Measurements from ENCODE around the gene HYAL3. TPM values are rescaled to one million over a fixed set of nuclear protein-coding genes. Genes with fewer than 3 reads are reported as not detected.
A peak's percentile ranks its signal among the peaks of the same experiment; 100 is the strongest.

HYAL3 gene
- total RNA-seq = 1.3 TPM
- long read RNA-seq, partial matches to known transcripts = 0 of 4 reads
- long read RNA-seq, other reads (novel, unspliced or antisense) = 3 of 4 reads

- intact Hi-C loops (cut with DNase I) = no loop called here
- DNase-seq (ENCODE audit: low spot score) = peak; percentile 100
Measured at GRCh38 chr3:50298836-50299637, at the start of gene HYAL3, which contains the start of gene NAA80. TSS of gene HYAL3 (minus strand) at chr3:50299405. CDS start at chr3:50295602, 3,803 bp downstream. TSS of gene NAA80 (minus strand) at chr3:50299405. CDS start at chr3:50297463, 1,942 bp downstream.

- no peak for DNase-seq (ENCODE audit: low spot score)
- intact Hi-C loops (cut with DNase I) = loop anchor here (2.0 kb wide), 1 partner anchor 196 kb away; no protein-coding TSS in a partner anchor
Measured at GRCh38 chr3:50347187-50347813, 48.1 kb upstream of the HYAL3 start.

GRCh38 chr3:50345586-50346234 lies 46.5 kb upstream of the HYAL3 start, which contains the start of gene ZMYND10:
TSS of gene ZMYND10 (minus strand) at chr3:50345732. CDS start at chr3:50345579, 153 bp downstream.
- DNase-seq (ENCODE audit: low spot score) = peak; percentile 88
- intact Hi-C loops (cut with DNase I) = loop anchor here (2.0 kb wide), 1 partner anchor 197 kb away; no protein-coding TSS in a partner anchor

GRCh38 chr3:50345008-50345407 lies 45.8 kb upstream of the HYAL3 start:
- no peak for DNase-seq (ENCODE audit: low spot score)
- intact Hi-C loops (cut with DNase I) = no loop called here

GRCh38 chr3:50342813-50343633 lies 43.8 kb upstream of the HYAL3 start:
- intact Hi-C loops (cut with DNase I) = no loop called here
- no peak for DNase-seq (ENCODE audit: low spot score)

GRCh38 chr3:50341996-50342650 lies 42.9 kb upstream of the HYAL3 start:
- intact Hi-C loops (cut with DNase I) = no loop called here

GRCh38 chr3:50341537-50341936 lies 42.3 kb upstream of the HYAL3 start:
- intact Hi-C loops (cut with DNase I) = no loop called here
- no peak for DNase-seq (ENCODE audit: low spot score)

More at GRCh38 chr3:50341996-50342650, 42.9 kb upstream of the HYAL3 start:
- no peak for DNase-seq (ENCODE audit: low spot score)

- intact Hi-C loops (cut with DNase I) = no loop called here
- peak; percentile 87 for DNase-seq (ENCODE audit: low spot score)
Measured at GRCh38 chr3:50340448-50341329, 41.5 kb upstream of the HYAL3 start, which contains the start of gene RASSF1. TSS of gene RASSF1 (minus strand) at chr3:50340836. CDS start at chr3:50340805, 31 bp downstream.

- DNase-seq (ENCODE audit: low spot score) = no peak
- intact Hi-C loops (cut with DNase I) = no loop called here
Measured at GRCh38 chr3:50340147-50340447, 40.9 kb upstream of the HYAL3 start.

- intact Hi-C loops (cut with DNase I) = loop anchor here (5.0 kb wide), 1 partner anchor 37 kb away; the partner anchor contains the start of gene HYAL1
- DNase-seq (ENCODE audit: low spot score) = no peak
Measured at GRCh38 chr3:50339485-50340146, 40.4 kb upstream of the HYAL3 start.

- intact Hi-C loops (cut with DNase I) = loop anchor here (5.0 kb wide), 1 partner anchor 37 kb away; the partner anchor contains the start of gene HYAL1
- DNase-seq (ENCODE audit: low spot score) = no peak
Measured at GRCh38 chr3:50338965-50339364, 39.8 kb upstream of the HYAL3 start.

GRCh38 chr3:50337175-50337861 lies 38.1 kb upstream of the HYAL3 start:
- DNase-seq (ENCODE audit: low spot score) = peak; percentile 100
- intact Hi-C loops (cut with DNase I) = loop anchor here (5.0 kb wide), 1 partner anchor 35 kb away; the partner anchor contains the start of gene HYAL1

- intact Hi-C loops (cut with DNase I) = loop anchor here (5.0 kb wide), 1 partner anchor 34 kb away; the partner anchor contains the start of gene HYAL1
- DNase-seq (ENCODE audit: low spot score) = no peak
Measured at GRCh38 chr3:50336452-50337174, 37.4 kb upstream of the HYAL3 start.

GRCh38 chr3:50334339-50335075 lies 35.3 kb upstream of the HYAL3 start:
- DNase-seq (ENCODE audit: low spot score) = no peak
- intact Hi-C loops (cut with DNase I) = loop anchor here (5.0 kb wide), 1 partner anchor 32 kb away; the partner anchor contains the start of gene HYAL1

- intact Hi-C loops (cut with DNase I) = no loop called here
- DNase-seq (ENCODE audit: low spot score) = no peak
Measured at GRCh38 chr3:50333744-50334328, 34.6 kb upstream of the HYAL3 start.
